Activated naive CD4-positive, alpha-beta T cell treated with anti-CD3 and anti-CD28 coated beads, Interleukin-2, amount 50 U/mL, for 72 hours (primary cell): ENCODE measurements around the gene KIF25. TPM values are rescaled to one million over a fixed set of nuclear protein-coding genes. Genes with fewer than 3 reads are reported as not detected.
A peak's percentile ranks its signal among the peaks of the same experiment; 100 is the strongest.

Source experiments
- ATAC-seq, 2 donors: fragments of 150-1000 bp; cut with Tn5 transposase; 2 replicates each; pipeline ENCODE4 v1.10.0; 2021; ENCODE audit warnings: mild to moderate bottlenecking in 2 of 2, moderate library complexity in 2 of 2
- DNase-seq, 2 donors: peaks; one replicate each; pipeline ENCODE4 v3.0.0; 2021 to 2022; ENCODE audit warnings: low spot score in 2 of 2
- H3K27ac Mint-ChIP-seq, 2 donors: one replicate each; pipeline ENCODE4 v1.8.0; 2022; ENCODE audit warnings: mild to moderate bottlenecking in 2 of 2, mixed read lengths in 2 of 2
- H3K36me3 Mint-ChIP-seq, 2 donors: one replicate each; pipeline ENCODE4 v1.8.0; 2022; ENCODE audit warnings: mixed read lengths in 2 of 2
- H3K9me3 Mint-ChIP-seq, 2 donors: one replicate each; pipeline ENCODE4 v1.8.0; 2022; ENCODE audit warnings: mixed read lengths in 2 of 2
- total RNA-seq, 2 donors: library from RNA; stranded (reverse); gene quantifications; one replicate each; pipeline ENCODE4 v1.2.3, GENCODE V29; 2022

Gene KIF25
- total RNA-seq, 2 donors from 2014 or later, result not detected

DNA sequence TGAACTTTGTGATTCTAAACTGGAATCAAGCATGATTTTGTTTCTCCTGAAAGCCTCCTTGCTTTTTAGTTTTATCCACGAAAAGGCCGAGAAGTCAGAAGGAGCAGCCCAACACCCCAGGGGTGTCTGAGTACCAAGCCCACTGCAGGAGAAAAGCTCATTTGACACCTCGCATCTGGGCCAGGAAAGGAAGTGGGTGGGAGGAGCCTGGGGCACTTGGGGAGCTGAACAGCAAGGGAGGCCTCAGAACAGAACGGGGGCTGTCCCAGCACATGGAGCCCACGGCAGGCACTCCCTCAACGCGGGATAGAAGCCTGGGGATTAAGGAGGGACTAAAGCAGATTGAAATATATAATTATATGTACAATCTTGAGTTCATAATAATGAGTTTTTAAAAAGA lies 6.6 kb downstream of the KIF25 start:
- H3K27ac Mint-ChIP-seq, result no peak overlapping the region
- no peaks in the 10 kb centered on the region for H3K9me3 Mint-ChIP-seq
- DNase-seq (no peak), ATAC-seq (no peak)
- no peaks in the 10 kb centered on the region for H3K36me3 Mint-ChIP-seq

DNA sequence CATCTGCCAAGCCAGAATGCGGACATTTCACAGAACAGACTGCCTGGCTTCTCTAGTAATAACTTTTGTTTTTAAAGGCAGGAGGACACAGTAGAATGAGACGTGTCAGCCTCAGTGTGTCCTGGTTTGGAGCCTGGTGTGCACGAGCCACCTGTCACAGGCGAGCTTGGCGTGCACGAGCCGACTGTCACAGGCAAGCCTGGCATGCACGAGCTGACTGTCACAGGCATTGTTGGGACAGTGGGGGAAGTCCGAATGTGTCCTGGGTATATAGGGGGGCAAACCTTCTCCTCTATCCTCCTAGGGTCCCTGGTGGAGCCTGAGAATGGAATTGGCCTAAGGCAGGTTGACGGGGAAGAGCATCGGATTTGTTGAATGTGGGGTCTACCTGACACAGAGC lies 7.5 kb downstream of the KIF25 start:
- H3K36me3 Mint-ChIP-seq, result no peaks in the 10 kb centered on the region
- ATAC-seq, result no peak

GRCh38 chr6:168005796-168006195 lies 8.3 kb downstream of the KIF25 start:
- no peak for DNase-seq
- H3K27ac Mint-ChIP-seq, result no peak overlapping the region
- H3K36me3 Mint-ChIP-seq, result peaks cover under 1 to 3% of the 10 kb centered on the region in 2 donors
- H3K9me3 Mint-ChIP-seq, result peaks cover 6 to 13% of the 10 kb centered on the region in 2 donors
- ATAC-seq, result no peak

More for the DNA sequence above, 7.5 kb downstream of the KIF25 start:
- H3K27ac Mint-ChIP-seq, result no peak overlapping the region
- peaks cover 0 to 4% of the 10 kb centered on the region in 2 donors for H3K9me3 Mint-ChIP-seq
- no peak for DNase-seq

- Mint-ChIP-seq H3K27ac (no peak overlapping the region), H3K36me3 (peaks cover 20% of the 10 kb centered on the region in 2 donors), H3K9me3 (peaks cover 19 to 27% of the 10 kb centered on the region in 2 donors)
- peak in 1 of 2 donors; percentile 49 for ATAC-seq
- DNase-seq, result no peak
Observed at GRCh38 chr6:168007592-168008338, 10.3 kb downstream of the KIF25 start.

DNA sequence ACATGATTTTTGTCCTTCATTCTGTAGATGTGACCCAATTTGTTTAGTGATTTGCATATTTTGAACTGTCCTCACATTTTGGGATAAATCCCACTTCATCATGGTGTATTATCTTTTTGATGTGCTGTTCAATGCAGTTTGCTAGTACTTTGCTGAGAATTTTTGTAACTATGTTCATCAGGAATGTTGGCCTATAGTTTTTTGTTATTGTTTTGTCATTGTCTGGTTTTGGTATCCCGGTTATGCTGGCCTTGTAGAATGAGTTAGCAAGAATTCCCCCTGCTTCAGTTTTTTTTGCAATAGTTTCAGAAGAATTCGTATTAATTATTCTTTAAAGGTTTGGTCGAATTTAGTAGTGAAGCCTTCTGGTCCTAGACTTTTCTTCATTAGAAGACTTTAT lies 11.9 kb downstream of the KIF25 start:
- Mint-ChIP-seq H3K9me3 (peaks cover 19 to 31% of the 10 kb centered on the region in 2 donors), H3K36me3 (peaks cover 20 to 23% of the 10 kb centered on the region in 2 donors), H3K27ac (no peak overlapping the region)
- ATAC-seq, result no peak
- DNase-seq, result no peak

- DNase-seq (no peak), ATAC-seq (no peak)
- peaks cover 20 to 23% of the 10 kb centered on the region in 2 donors for H3K36me3 Mint-ChIP-seq
- peaks cover 19 to 31% of the 10 kb centered on the region in 2 donors for H3K9me3 Mint-ChIP-seq
- no peak overlapping the region for H3K27ac Mint-ChIP-seq
Observed at GRCh38 chr6:168011291-168011690, 13.8 kb downstream of the KIF25 start.

DNA sequence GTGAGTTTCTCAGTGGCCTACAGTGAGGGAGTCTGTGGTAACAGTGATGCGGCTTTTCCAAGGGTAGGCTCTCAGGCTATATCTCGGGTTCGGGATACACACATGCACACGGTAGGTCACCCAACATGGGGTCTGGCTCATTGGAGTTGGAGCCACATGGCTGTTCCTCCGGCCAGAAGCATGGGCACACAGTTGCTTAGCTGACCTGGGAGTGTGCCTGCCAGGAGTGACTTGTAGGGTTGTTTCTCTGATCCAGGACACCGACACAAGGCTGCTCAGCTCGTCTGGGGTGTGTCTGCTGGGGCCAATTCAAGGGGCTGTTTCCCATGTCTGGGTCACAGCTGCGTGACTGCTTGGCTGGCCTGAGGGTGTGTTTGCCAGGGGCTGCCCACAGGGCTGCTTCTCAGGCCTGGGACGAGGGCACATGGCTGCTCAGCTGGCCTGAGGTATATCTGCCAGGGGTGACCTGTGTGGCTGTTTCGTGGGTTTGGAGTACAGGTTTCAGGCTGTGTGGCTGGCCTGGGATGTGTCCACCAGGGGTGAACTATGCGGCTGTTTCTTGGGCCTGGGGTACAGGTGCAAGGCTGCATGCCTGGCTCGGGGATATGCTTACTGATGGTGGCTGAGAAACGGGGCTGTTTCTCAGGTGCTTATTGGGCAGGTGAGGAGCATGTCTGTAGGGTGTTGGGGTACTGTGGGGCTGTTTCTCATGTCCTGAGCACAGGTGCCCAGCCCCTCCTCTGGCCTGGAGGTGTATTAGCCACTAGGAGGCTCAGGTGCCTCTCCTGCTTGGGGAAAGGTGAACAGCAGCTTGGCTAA lies 15.2 kb downstream of the KIF25 start:
- Mint-ChIP-seq H3K36me3 (peaks cover 20 to 23% of the 10 kb centered on the region in 2 donors), H3K27ac (no peak overlapping the region), H3K9me3 (peaks cover 19 to 31% of the 10 kb centered on the region in 2 donors)
- DNase-seq, result no peak
- no peak for ATAC-seq

DNA sequence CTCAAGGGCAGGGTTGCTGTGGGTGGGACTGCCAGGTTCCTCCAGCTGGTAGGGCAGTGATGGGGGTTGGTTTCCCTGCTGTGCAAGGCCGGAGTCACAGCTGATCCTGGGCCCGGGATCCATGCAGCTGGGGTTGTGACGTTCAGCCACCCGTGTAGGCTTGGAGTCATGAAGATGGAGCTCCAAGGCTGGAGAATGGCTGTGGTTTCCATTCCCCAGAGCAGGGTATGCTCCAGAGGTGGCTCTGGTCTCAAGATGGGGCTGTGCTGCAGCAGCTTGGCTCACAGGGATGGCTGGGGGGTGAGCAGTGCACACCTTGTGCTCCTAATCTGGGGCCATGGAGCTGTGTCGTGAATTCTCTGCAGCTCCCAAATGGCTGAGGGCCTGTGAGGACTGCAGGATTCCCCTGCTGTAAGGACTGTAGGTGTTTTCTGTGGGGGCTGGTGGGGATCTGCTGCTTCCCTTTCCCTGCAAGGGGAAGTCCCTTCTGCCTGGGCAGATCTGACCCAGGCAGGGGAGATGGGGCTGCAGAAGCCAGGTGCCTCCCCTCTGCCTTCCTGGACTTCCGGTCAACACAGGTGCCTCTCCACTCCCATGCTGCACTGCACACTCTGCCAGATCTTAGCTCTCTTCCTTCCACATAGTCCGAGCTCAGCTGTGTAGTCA lies 15.9 kb downstream of the KIF25 start:
- no peak overlapping the region for H3K27ac Mint-ChIP-seq
- peaks cover 19 to 31% of the 10 kb centered on the region in 2 donors for H3K9me3 Mint-ChIP-seq
- peaks cover 20 to 23% of the 10 kb centered on the region in 2 donors for H3K36me3 Mint-ChIP-seq
- DNase-seq (no peak), ATAC-seq (no peak)

DNA sequence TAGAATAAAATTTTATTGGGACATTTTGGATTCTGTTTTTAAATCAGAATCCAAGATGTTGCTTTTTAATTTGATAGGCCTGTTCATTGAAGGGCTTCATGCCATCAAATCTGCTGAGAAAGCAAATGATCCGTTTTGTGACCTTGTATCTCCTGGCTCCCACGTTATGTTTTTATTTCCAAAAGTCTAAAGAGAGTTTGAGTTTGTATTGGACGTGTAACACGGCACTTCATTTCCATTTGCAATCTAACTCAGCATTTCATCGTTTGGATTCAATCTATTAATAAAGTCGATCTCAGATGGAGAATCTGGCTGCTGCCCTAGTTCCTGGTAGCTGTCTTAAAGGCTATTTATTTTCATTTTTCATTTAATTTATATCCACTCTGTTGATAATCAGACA lies 17.0 kb downstream of the KIF25 start:
- ATAC-seq (no peak), DNase-seq (no peak)
- peaks cover 20 to 29% of the 10 kb centered on the region in 2 donors for H3K36me3 Mint-ChIP-seq
- H3K9me3 Mint-ChIP-seq, result peaks cover 25 to 36% of the 10 kb centered on the region in 2 donors
- no peak overlapping the region for H3K27ac Mint-ChIP-seq

GRCh38 chr6:168015009-168015408 lies 17.5 kb downstream of the KIF25 start:
- Mint-ChIP-seq H3K36me3 (peaks cover 20 to 30% of the 10 kb centered on the region in 2 donors), H3K9me3 (peaks cover 26 to 32% of the 10 kb centered on the region in 2 donors), H3K27ac (no peak overlapping the region)
- no peak for ATAC-seq
- DNase-seq, result no peak

GRCh38 chr6:168015482-168016175 lies 18.2 kb downstream of the KIF25 start:
- DNase-seq (no peak), ATAC-seq (no peak)
- H3K9me3 Mint-ChIP-seq, result peaks cover 21 to 26% of the 10 kb centered on the region in 2 donors
- H3K36me3 Mint-ChIP-seq, result peaks cover 18 to 30% of the 10 kb centered on the region in 2 donors
- no peak overlapping the region for H3K27ac Mint-ChIP-seq

DNA sequence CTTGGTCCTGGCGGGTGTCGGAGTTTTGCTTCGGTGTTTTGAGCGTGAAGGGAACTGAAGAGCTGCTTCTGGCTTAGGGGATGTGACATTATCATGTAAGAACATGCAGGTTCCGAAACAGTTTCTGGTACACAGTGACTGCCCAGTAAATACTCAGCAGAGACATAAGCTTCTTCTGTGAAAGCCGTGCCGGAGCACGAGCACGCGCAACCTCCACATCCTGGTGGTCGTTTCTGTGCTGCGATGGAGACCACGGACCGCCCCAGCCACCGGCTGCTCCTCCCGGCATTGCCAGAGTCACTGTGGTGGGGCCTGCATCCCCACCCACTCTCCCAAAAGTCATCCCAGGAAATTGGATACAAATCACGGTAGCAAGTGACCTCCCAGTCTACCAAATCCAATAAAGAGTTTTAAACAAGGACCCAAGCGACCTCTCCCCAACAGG lies 18.7 kb downstream of the KIF25 start:
- no peak for ATAC-seq

DNA sequence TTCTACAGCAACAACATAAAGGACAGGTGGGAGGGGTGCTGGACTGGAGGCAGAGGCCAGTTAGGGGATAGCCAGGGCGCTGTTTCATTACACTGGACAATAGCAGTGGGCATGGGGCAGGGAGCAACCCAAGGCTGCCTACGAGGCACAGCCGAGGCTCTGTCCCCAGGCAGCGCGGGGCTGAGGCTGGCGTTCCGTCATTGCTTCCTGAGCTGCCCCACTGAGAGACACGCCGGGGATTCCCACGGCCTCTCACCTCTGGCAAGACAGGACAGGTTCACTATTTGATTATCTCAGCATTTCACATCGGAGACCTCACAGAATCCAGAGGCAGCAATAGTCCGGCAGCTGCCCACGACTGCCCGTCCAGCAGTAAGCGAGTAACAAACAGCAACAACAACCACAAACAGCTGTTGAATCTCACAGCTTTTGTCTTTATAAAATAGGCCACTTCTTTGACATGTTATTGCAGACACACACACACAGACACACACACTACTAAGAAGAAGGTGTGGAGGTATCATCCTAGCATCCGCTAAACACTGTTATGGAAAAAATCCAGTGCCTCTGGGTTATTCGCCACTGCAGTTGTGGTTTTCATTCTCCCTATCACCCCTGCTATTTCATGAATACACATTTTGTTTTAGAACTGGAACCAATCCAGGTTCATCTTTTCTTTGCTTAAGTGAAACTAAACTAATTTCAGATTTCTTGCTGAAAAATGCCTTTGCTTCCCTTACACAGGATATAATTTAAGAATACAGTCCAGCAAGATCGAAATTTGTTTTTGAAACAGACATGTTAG lies 19.5 kb downstream of the KIF25 start:
- H3K9me3 Mint-ChIP-seq, result peaks cover 9 to 13% of the 10 kb centered on the region in 2 donors
- ATAC-seq (no peak), DNase-seq (no peak)
- peaks cover 5 to 19% of the 10 kb centered on the region in 2 donors for H3K36me3 Mint-ChIP-seq
- no peak overlapping the region for H3K27ac Mint-ChIP-seq

More for the DNA sequence above, 18.7 kb downstream of the KIF25 start:
- Mint-ChIP-seq H3K9me3 (peaks cover 15 to 20% of the 10 kb centered on the region in 2 donors), H3K27ac (no peak overlapping the region), H3K36me3 (peaks cover 13 to 26% of the 10 kb centered on the region in 2 donors)
- no peak for DNase-seq

GRCh38 chr6:168017629-168018028 lies 20.2 kb downstream of the KIF25 start:
- no peak for ATAC-seq
- H3K36me3 Mint-ChIP-seq, result peaks cover 0 to 11% of the 10 kb centered on the region in 2 donors
- H3K27ac Mint-ChIP-seq, result no peak overlapping the region

GRCh38 chr6:168018664-168019063 lies 21.2 kb downstream of the KIF25 start:
- ATAC-seq, result no peak
- DNase-seq, result no peak
- peaks cover 6 to 9% of the 10 kb centered on the region in 2 donors for H3K9me3 Mint-ChIP-seq
- H3K36me3 Mint-ChIP-seq, result peaks cover 0 to 7% of the 10 kb centered on the region in 2 donors
- no peak overlapping the region for H3K27ac Mint-ChIP-seq

More at GRCh38 chr6:168017629-168018028, 20.2 kb downstream of the KIF25 start:
- H3K9me3 Mint-ChIP-seq, result peaks cover 6 to 10% of the 10 kb centered on the region in 2 donors
- DNase-seq, result no peak
